22Rv1 (cell line): ENCODE data around the gene CEP76.

Experiments
- H3K27ac ChIP-seq: fragments of 450-650 bp; 2 replicates; pipeline ENCODE4 v1.5.1; 2017
- ZFX ChIP-seq: fragments of 450-650 bp; IDR thresholded peaks from 2 replicates; pipeline ENCODE4 v1.6.1; 2017; ENCODE audit warnings: antibody characterized with exemption, borderline replicate concordance
- TF ChIP-seq, protein P1 (sequence below): fragments of 450-650 bp; IDR thresholded peaks from 2 replicates; pipeline ENCODE4 v1.5.1; 2017; ENCODE audit warnings: mild to moderate bottlenecking

CEP76 gene

DNA sequence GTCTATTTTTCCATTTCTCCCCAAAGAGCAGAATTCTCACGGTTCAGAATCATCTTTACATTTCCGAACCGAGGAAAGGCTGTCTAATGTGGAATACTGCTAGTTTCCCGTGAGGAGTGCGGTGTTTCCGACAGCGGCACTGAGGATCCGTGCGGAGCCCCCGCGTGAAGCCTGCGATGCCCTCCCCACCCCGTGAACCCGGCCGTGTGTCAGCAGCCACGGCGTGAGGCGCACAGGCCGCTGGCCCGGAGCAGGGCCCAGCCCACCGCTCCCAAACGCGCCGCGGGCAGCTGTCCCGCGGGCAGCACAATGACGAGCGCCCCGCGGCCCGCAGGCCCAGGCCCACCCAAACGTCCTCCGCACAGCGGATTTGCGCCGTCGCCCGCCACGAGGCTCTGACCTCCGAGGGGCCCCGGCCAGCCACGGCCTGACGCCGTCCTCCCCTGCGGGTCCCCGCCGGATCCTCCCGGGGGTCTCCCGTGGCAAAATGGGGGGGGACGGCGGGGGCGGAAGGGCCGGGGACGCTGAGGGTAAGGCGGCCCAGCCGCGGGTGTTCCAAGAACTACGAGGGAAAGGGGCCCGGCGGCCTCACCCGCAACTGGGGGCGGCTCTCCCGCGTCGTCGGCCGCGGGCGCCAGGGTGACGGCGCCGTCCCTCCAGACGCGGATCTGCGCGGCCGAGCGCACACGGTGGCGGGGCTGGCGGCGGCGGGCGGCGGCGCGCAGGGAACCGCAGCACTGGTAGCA, 45.4 kb downstream of the CEP76 start:
- TF ChIP-seq, protein P1, sequence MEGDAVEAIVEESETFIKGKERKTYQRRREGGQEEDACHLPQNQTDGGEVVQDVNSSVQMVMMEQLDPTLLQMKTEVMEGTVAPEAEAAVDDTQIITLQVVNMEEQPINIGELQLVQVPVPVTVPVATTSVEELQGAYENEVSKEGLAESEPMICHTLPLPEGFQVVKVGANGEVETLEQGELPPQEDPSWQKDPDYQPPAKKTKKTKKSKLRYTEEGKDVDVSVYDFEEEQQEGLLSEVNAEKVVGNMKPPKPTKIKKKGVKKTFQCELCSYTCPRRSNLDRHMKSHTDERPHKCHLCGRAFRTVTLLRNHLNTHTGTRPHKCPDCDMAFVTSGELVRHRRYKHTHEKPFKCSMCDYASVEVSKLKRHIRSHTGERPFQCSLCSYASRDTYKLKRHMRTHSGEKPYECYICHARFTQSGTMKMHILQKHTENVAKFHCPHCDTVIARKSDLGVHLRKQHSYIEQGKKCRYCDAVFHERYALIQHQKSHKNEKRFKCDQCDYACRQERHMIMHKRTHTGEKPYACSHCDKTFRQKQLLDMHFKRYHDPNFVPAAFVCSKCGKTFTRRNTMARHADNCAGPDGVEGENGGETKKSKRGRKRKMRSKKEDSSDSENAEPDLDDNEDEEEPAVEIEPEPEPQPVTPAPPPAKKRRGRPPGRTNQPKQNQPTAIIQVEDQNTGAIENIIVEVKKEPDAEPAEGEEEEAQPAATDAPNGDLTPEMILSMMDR, result no peak
- no peak for TF ChIP-seq ZFX
- H3K27ac ChIP-seq, result peak overlapping the region; percentile 63

DNA sequence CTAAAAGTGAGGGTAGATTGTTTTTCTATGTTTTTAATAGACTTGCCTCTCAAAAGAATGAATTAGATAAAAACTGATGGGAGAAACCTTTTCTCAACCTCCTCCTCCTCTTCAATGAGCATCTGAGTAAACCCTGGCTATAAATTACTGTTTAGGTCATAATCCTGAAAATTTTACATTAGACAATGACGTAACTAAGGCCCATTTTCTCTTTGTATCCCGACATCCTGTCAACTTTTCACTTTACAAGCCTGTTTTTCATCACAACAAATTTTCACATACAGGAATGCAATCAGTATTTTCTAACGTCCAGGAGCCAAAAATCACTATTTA, 46.0 kb downstream of the CEP76 start:
- TF ChIP-seq ZFX, result no peak
- TF ChIP-seq, protein P1, result no peak
- peak overlapping the region; percentile 63; the same call in 1 of the 2 replicates for H3K27ac ChIP-seq

DNA sequence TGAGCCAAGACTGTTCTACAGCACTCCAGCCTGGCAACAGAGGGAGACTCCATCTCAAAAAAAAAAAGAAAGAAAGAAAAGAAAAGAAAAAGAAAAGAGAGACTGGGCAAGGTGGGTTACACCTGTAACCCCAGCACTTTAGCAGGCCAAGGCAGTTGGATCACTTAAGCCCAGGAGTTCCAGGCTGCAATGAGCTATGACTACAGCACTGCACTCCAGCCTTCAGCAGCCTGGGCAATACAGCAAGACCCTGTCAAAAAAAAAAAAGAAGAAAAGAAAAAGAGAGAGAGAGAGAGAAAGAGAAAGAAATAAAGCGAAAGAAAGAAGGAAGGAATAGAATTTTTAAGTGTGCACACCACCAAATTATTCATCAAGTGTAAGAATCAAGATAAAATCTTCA, 47.6 kb downstream of the CEP76 start:
- TF ChIP-seq, protein P1, result no peak
- TF ChIP-seq ZFX, result no peak
- H3K27ac ChIP-seq, result no peak overlapping the region

DNA sequence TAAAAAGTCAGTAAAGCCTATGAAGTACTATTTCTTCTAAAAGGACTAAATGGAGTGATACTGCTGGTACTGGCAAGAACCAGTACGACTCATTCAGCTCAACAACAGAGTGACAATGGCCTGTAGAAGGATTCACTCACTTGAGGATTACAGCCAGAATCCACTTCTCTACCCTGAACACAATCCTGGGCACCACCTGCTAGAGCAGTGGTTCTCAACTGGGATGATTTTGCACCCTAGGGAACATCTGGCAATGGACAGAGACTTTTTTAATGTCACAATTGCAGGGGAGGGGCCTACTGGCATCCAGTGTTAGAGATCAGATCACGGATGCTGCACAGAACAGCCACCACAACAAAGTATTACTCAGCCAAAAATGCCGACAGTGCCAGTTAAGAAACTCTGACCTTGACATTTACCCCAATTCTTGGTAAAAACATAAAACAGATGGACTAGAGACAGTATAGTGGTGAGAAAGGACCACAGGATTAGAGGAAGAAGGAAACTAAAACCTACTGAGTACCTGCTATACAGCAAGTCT, 49.6 kb downstream of the CEP76 start:
- TF ChIP-seq, protein P1, result no peak
- TF ChIP-seq ZFX, result no peak
- no peak overlapping the region for H3K27ac ChIP-seq

DNA sequence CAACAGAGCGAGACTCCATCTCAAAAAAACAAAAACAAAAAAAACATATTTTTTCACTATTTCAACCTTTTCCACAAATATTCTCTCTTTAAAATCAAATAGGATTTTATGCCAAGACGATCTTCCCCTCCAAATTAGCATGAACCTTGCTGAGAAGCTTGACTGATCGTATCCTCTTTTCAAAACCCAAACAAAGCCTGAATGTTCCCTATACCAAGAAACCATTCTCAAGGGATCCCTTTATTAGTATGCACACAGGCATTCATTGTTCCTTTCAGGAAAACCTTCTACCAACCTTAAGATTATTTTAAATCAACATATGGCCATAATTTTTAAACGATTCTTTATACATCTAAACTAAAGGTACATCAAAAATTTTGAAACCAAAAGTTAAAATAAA, 50.9 kb downstream of the CEP76 start:
- TF ChIP-seq ZFX, result no peak
- TF ChIP-seq, protein P1, result no peak
- no peak overlapping the region for H3K27ac ChIP-seq

DNA sequence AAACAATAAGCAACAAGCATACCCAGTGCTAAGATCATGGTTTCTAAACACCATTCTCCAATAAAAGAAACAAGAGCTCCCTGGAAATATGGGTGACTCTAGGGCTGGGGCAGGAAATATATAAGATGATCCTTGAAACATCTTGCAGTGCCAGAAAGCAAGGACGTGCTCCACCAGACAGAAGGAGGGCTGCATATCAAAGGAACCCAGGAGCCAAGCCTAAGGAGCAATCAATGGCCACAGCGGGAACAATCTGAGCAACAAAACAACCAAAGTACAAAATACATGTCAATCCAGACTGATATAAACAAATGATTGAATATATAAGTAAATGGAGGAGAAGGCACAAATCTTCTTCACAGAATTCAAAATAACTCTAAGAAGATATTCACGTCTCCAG, 54.8 kb downstream of the CEP76 start:
- TF ChIP-seq ZFX, result no peak
- TF ChIP-seq, protein P1, result no peak
- H3K27ac ChIP-seq, result no peak overlapping the region

DNA sequence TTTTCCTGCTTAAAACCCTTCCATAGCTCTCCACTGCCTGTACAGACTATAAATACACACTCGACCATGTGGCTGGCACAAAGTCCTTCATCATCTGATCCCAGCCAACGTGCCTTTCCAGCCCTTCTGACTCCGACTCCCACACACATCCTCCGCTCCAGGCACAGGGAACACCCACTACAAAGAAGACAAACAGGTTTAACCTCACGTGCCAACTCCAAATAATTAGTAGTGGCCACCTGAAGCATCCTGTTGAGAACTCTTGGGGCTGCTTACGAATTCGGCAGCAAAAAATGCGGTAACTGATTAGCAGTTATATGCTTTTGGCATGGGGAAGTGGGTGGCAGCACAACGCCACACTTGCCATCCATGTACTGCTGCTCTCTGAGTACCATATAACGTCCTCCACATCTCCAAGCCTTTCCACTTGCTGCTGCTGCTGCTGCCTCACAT, 56.7 kb downstream of the CEP76 start:
- TF ChIP-seq, protein P1, result no peak
- TF ChIP-seq ZFX, result no peak
- peak overlapping the region; percentile 48 for H3K27ac ChIP-seq
